Naive thymus-derived CD8-positive, alpha-beta T cell (primary cell): ENCODE data around the gene ZNF594. TPM values are rescaled to one million over a fixed set of nuclear protein-coding genes. Genes with fewer than 3 reads are reported as not detected.
A peak's percentile ranks its signal among the peaks of the same experiment; 100 is the strongest.
"Not testable (repeated sequence)": the region's sequence is repeated elsewhere in the genome, so short reads cannot be mapped to it uniquely, and the experiment has no call there.

Experiments
- ATAC-seq, 2 donors: fragments of 150-1000 bp; cut with Tn5 transposase in 1 of 2; sonication (Bioruptor Pico), chemical (Tn5 transposase) in 1 of 2; 1 replicate in 1 of 2; 2 replicates in 1 of 2; pipeline ENCODE4 v1.10.0; 2021; ENCODE audit warnings: mild to moderate bottlenecking in 2 of 2, moderate library complexity in 2 of 2
- POLR2A ChIA-PET: fragments of 350-600 bp; sonication (Branson Sonifier 250); formaldehyde crosslinking; loops from one replicate; lab custom pipeline; 2021; ENCODE audit warnings: antibody characterized with exemption; lab: Charles Lee
- DNase-seq, 10 donors: peaks; one replicate each; pipeline versions ENCODE4 v3.0.0 to v3.0.0-alpha.2; 2020 to 2022
- H3K27ac Mint-ChIP-seq, 10 donors: one replicate each; pipeline ENCODE4 v1.8.0; 2020 to 2022; ENCODE audit warnings: mild to moderate bottlenecking in 10 of 10, mixed read lengths in 10 of 10, moderate library complexity in 4 of 10, inconsistent platforms in 1 of 10
- H3K27me3 Mint-ChIP-seq, 5 donors: one replicate each; pipeline ENCODE4 v1.8.0; 2021 to 2022; ENCODE audit warnings: mixed read lengths in 5 of 5
- H3K36me3 Mint-ChIP-seq, 3 donors: one replicate each; pipeline ENCODE4 v1.8.0; 2020 to 2022; ENCODE audit warnings: mixed read lengths in 3 of 3, mild to moderate bottlenecking in 2 of 3, inconsistent platforms in 1 of 3
- H3K4me1 Mint-ChIP-seq, 4 donors: one replicate each; pipeline ENCODE4 v1.8.0; 2021 to 2022; ENCODE audit warnings: mixed read lengths in 4 of 4
- H3K4me3 Mint-ChIP-seq, 10 donors: one replicate each; pipeline ENCODE4 v1.8.0; 2020 to 2022; ENCODE audit warnings: mild to moderate bottlenecking in 10 of 10, mixed read lengths in 10 of 10, moderate library complexity in 6 of 10, inconsistent platforms in 1 of 10
- H3K9me3 Mint-ChIP-seq, 9 donors: one replicate each; pipeline ENCODE4 v1.8.0; 2020 to 2022; ENCODE audit warnings: mixed read lengths in 9 of 9, mild to moderate bottlenecking in 3 of 9, inconsistent platforms in 1 of 9, moderate library complexity in 1 of 9
- polyA plus RNA-seq, 3 donors: library from polyadenylated mRNA; unstranded; fragments of 300-500 nt; fragmentation: Illumina TruSeq; gene quantifications; one replicate each; pipeline ENCODE4 v1.2.3, GENCODE V29; 2021
- total RNA-seq, 8 experiments: library from RNA in 2 of 8; stranded (reverse) in 2 of 8; gene quantifications; one replicate each; pipeline ENCODE4 v1.2.3 and lab custom pipeline; 2021 to 2026

The ZNF594 gene
- total and polyA plus RNA-seq, 5 experiments from 2014 or later = 1.7 to 32.5 (median 3.3) TPM

GRCh38 chr17:5221912-5222311, 30.2 kb upstream of the ZNF594 start:
- not testable (repeated sequence) for H3K9me3 Mint-ChIP-seq, H3K36me3 Mint-ChIP-seq, ATAC-seq, H3K27me3 Mint-ChIP-seq, DNase-seq
- peak overlapping the region in 9 of 10 donors; percentile 75 to 94 (median 90) for H3K27ac Mint-ChIP-seq
- peak overlapping the region in 4 of 10 donors; percentile 41 to 80 (median 72) for H3K4me3 Mint-ChIP-seq
- peaks cover 17 to 60% (median 48%) of the 10 kb centered on the region in 4 donors for H3K4me1 Mint-ChIP-seq
- POLR2A ChIA-PET = interaction anchor here (1.4 kb wide), 1 partner anchor 11 kb away, joined by 3 read pairs; no protein-coding TSS in a partner anchor

DNA sequence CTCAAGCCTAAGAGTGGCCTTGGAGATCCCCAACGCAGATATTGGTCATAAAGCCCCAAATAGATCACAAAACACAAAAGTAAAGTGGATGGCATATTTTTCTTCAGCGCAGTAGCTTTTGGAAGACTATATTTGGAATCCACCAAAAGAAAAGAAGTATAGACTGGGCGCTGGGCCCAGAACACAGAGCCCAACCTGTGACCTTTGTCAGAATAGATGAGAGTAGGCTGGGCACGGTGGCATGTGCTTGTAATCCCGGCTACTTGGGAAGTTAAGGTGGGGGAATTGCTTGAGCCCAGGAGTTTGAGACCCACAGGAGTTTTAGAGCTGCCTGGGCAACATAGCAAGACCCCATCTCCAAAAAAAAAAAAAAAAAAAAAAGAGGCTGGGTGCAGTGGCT, 28.4 kb upstream of the ZNF594 start:
- Mint-ChIP-seq H3K4me1 (peaks cover 11 to 45% (median 31%) of the 10 kb centered on the region in 4 donors), H3K36me3 (peaks cover 0 to 19% (median 13%) of the 10 kb centered on the region in 3 donors), H3K27me3 (no peaks in the 10 kb centered on the region), H3K27ac (peak overlapping the region in 8 of 10 donors; percentile 11 to 88 (median 62)), H3K4me3 (no peak overlapping the region), H3K9me3 (no peaks in the 10 kb centered on the region)
- POLR2A ChIA-PET = interaction anchor here (0.6 to 1.5 kb wide), 3 partner anchors 9 to 172 kb away, joined by 4 read pairs; no protein-coding TSS in a partner anchor
- DNase-seq = no peak
- ATAC-seq = no peak

- no peak for ATAC-seq
- peak overlapping the region in 1 of 10 donors; percentile 37 for H3K4me3 Mint-ChIP-seq
- no peaks in the 10 kb centered on the region for H3K9me3 Mint-ChIP-seq
- DNase-seq = no peak
- peaks cover 8 to 43% (median 27%) of the 10 kb centered on the region in 4 donors for H3K4me1 Mint-ChIP-seq
- POLR2A ChIA-PET = interaction anchor here (1.5 kb wide), 1 partner anchor 9 kb away, joined by 4 read pairs; no protein-coding TSS in a partner anchor
- H3K27me3 Mint-ChIP-seq = no peaks in the 10 kb centered on the region
- peak overlapping the region in 7 of 10 donors; percentile 33 to 88 (median 72) for H3K27ac Mint-ChIP-seq
- peaks cover 0 to 23% (median 14%) of the 10 kb centered on the region in 3 donors for H3K36me3 Mint-ChIP-seq
These were observed 27.9 kb upstream of the ZNF594 start for GRCh38 chr17:5219536-5219935.

- H3K4me3 Mint-ChIP-seq, ATAC-seq, H3K27me3 Mint-ChIP-seq, H3K9me3 Mint-ChIP-seq, DNase-seq, H3K27ac Mint-ChIP-seq, POLR2A ChIA-PET: not testable (repeated sequence)
- Mint-ChIP-seq H3K4me1 (peaks cover 8 to 27% (median 16%) of the 10 kb centered on the region in 4 donors), H3K36me3 (peaks cover 0 to 30% (median 13%) of the 10 kb centered on the region in 3 donors)
These were observed 25.9 kb upstream of the ZNF594 start for GRCh38 chr17:5217562-5217961.

GRCh38 chr17:5211458-5211857, 19.8 kb upstream of the ZNF594 start:
- H3K27ac Mint-ChIP-seq = peak overlapping the region; percentile 60 to 92 (median 84)
- H3K9me3 Mint-ChIP-seq = no peaks in the 10 kb centered on the region
- peaks cover 14 to 50% (median 32%) of the 10 kb centered on the region in 4 donors for H3K4me1 Mint-ChIP-seq
- H3K36me3 Mint-ChIP-seq = peaks cover 0 to 35% (median 14%) of the 10 kb centered on the region in 3 donors
- DNase-seq (no peak), ATAC-seq (no peak)
- POLR2A ChIA-PET = interaction anchor here (0.7 to 3.4 kb wide), 6 partner anchors 8 to 39 kb away, joined by 3 to 34 read pairs (median 4); no protein-coding TSS in a partner anchor
- H3K27me3 Mint-ChIP-seq = no peaks in the 10 kb centered on the region
- H3K4me3 Mint-ChIP-seq = peak overlapping the region in 2 of 10 donors; percentile 34 to 67

- H3K9me3 Mint-ChIP-seq = no peaks in the 10 kb centered on the region
- peaks cover 0 to 30% (median 12%) of the 10 kb centered on the region in 3 donors for H3K36me3 Mint-ChIP-seq
- DNase-seq = peak in 1 of 10 donors; percentile 16
- peaks cover 14 to 50% (median 32%) of the 10 kb centered on the region in 4 donors for H3K4me1 Mint-ChIP-seq
- POLR2A ChIA-PET = interaction anchor here (0.7 to 3.4 kb wide), 8 partner anchors 9 to 71 kb away, joined by 3 to 34 read pairs (median 3); no protein-coding TSS in a partner anchor
- H3K27me3 Mint-ChIP-seq = no peaks in the 10 kb centered on the region
- peak overlapping the region; percentile 60 to 92 (median 86) for H3K27ac Mint-ChIP-seq
- H3K4me3 Mint-ChIP-seq = peak overlapping the region in 9 of 10 donors; percentile 4 to 67 (median 45)
- ATAC-seq = peak in 1 of 2 donors; percentile 56
These were observed 19.1 kb upstream of the ZNF594 start for GRCh38 chr17:5210614-5211252.

- H3K9me3 Mint-ChIP-seq = no peaks in the 10 kb centered on the region
- H3K4me1 Mint-ChIP-seq = peaks cover 14 to 50% (median 32%) of the 10 kb centered on the region in 4 donors
- H3K27me3 Mint-ChIP-seq = no peaks in the 10 kb centered on the region
- ATAC-seq (no peak), DNase-seq (no peak)
- H3K36me3 Mint-ChIP-seq = peaks cover 0 to 23% (median 12%) of the 10 kb centered on the region in 3 donors
- H3K4me3 Mint-ChIP-seq = peak overlapping the region in 5 of 10 donors; percentile 34 to 67 (median 61)
- H3K27ac Mint-ChIP-seq = peak overlapping the region; percentile 60 to 92 (median 86)
- POLR2A ChIA-PET = interaction anchor here (0.9 to 3.4 kb wide), 6 partner anchors 10 to 71 kb away, joined by 3 to 34 read pairs (median 4); no protein-coding TSS in a partner anchor
These were observed 18.4 kb upstream of the ZNF594 start for GRCh38 chr17:5210091-5210490.

DNA sequence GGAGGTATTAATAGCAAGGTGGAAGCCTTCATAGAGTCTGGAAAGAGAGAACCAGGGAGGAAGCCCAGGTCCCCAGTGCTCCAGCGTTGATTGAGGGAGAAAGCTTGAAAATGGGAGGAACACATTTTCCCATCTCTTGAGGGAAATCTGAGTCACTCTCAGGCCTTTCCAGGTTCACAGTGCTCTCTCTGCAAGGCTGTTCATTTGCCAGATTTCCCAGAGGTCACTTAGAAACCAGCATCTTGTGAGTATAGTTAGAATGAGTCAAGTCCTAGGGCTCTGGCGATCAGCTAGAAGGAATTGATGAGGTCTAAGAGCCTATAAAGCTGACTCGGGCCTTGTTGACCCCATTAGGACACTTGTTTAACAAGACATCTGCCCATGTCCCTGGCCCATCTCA, 17.7 kb upstream of the ZNF594 start:
- peaks cover 0 to 18% (median 8%) of the 10 kb centered on the region in 3 donors for H3K36me3 Mint-ChIP-seq
- H3K27me3 Mint-ChIP-seq = no peaks in the 10 kb centered on the region
- DNase-seq (no peak), ATAC-seq (no peak)
- H3K4me3 Mint-ChIP-seq = no peak overlapping the region
- POLR2A ChIA-PET = no interaction called here
- no peaks in the 10 kb centered on the region for H3K9me3 Mint-ChIP-seq
- peaks cover 14 to 50% (median 31%) of the 10 kb centered on the region in 4 donors for H3K4me1 Mint-ChIP-seq
- H3K27ac Mint-ChIP-seq = peak overlapping the region in 6 of 10 donors; percentile 71 to 91 (median 84)

DNA sequence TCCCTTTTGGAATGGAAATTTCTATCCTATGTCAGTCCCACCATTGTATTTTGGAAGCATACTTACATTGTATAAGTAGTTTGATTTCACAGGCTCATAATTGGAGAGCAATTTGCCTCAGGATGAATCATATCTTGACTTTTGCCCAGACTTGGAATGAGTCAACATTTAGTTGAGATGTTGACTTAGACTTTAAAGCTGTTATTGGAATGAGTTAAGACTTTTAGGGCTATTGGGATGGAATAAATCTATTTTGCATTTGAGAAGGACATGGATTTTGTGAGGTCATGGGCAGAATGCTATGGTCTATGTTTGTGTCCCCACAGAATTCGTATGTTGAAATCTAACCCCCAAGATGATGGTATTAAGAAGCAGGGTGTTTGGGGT, 12.2 kb upstream of the ZNF594 start:
- Mint-ChIP-seq H3K4me3 (no peak overlapping the region), H3K36me3 (peaks cover 0 to 9% (median 7%) of the 10 kb centered on the region in 3 donors), H3K9me3 (no peaks in the 10 kb centered on the region), H3K4me1 (peaks cover 5 to 29% (median 11%) of the 10 kb centered on the region in 4 donors), H3K27ac (peak overlapping the region in 1 of 10 donors; percentile 71), H3K27me3 (no peaks in the 10 kb centered on the region)
- ATAC-seq (no peak), DNase-seq (no peak)
- POLR2A ChIA-PET = interaction anchor here (1.0 kb wide), 1 partner anchor 84 kb away, joined by 7 read pairs; no protein-coding TSS in a partner anchor

DNA sequence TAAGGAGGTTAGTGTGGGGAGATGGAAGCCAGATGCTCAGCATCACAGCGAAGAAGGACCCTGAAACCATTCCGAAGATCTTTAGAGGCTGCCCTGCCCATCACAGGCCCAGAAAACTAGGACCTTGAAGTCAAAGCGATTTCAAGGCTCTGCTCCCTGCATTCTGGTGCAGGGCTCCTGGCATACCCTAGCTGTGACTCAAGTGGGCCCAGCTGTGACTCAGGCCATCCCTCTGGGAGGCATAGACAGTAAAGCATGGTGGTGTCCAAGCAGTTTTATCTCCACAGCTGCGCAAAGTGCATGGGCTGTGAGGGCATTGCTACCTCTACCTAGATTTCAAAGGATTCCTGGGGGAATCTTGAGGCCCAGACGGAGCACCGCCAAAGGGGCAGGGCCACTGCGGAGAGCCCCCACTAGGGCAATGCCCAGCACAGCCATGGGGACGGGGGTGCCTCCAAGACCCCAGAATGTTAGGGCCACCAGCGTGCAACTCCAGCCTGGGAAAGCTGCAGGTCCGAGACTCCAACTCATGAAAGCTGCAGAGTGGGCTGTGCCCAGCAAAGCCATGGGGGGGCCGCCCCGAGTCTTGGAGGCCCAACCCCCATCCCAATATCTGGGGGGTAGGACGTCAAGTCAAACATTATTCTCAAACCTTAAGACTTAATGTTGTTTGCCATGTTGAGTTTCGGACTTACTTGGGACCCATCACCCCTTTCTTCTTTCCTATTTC, 11.7 kb upstream of the ZNF594 start:
- peaks cover 9 to 28% (median 11%) of the 10 kb centered on the region in 4 donors for H3K4me1 Mint-ChIP-seq
- POLR2A ChIA-PET = interaction anchor here (1.0 to 1.5 kb wide), 2 partner anchors 32 to 84 kb away, joined by 4 to 7 read pairs; partner anchors contain the start of gene SCIMP
- peaks cover 0 to 9% (median 7%) of the 10 kb centered on the region in 3 donors for H3K36me3 Mint-ChIP-seq
- ATAC-seq (no peak), DNase-seq (no peak)
- H3K9me3 Mint-ChIP-seq = no peaks in the 10 kb centered on the region
- no peaks in the 10 kb centered on the region for H3K27me3 Mint-ChIP-seq
- no peak overlapping the region for H3K4me3 Mint-ChIP-seq
- peak overlapping the region in 1 of 10 donors; percentile 31 for H3K27ac Mint-ChIP-seq

- Mint-ChIP-seq H3K9me3 (no peaks in the 10 kb centered on the region), H3K4me3 (no peak overlapping the region), H3K27ac (no peak overlapping the region), H3K4me1 (peaks cover 4 to 31% (median 17%) of the 10 kb centered on the region in 4 donors), H3K27me3 (no peaks in the 10 kb centered on the region), H3K36me3 (peaks cover 0 to 4% (median 4%) of the 10 kb centered on the region in 3 donors)
- ATAC-seq (no peak), DNase-seq (no peak)
- POLR2A ChIA-PET = interaction anchor here (0.7 to 1.2 kb wide), 2 partner anchors 16 to 19 kb away, joined by 3 to 4 read pairs; no protein-coding TSS in a partner anchor
These were observed 9.3 kb upstream of the ZNF594 start for GRCh38 chr17:5201011-5201410.

DNA sequence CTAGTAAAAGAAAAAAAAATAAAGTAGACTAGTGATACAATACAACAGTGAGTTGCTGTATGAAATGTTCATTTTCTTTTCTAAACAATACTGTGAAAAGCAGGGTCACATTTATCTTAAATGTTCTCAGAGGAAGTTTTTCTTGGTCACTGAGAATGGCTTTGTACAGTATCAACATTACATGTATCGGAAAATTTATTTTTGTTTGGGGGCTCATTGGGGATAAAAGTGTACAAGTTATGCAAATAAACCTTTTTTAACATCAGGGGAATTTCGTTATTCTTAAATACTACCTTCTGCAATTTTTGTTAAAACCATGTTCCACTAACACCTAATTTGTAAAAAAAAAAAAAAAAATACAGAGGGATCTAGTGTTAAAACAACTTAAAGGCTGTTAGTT, 8.7 kb upstream of the ZNF594 start:
- Mint-ChIP-seq H3K27me3 (no peaks in the 10 kb centered on the region), H3K4me3 (no peak overlapping the region), H3K4me1 (peaks cover 4 to 31% (median 17%) of the 10 kb centered on the region in 4 donors), H3K9me3 (no peaks in the 10 kb centered on the region), H3K27ac (peak overlapping the region in 1 of 10 donors; percentile 10), H3K36me3 (peaks cover 0 to 4% (median 4%) of the 10 kb centered on the region in 3 donors)
- DNase-seq (no peak), ATAC-seq (no peak)
- POLR2A ChIA-PET = interaction anchor here (0.7 to 1.2 kb wide), 2 partner anchors 16 to 20 kb away, joined by 3 to 4 read pairs; no protein-coding TSS in a partner anchor
